GM21576 (cell line): ENCODE measurements around the gene PAPLN.
"Not testable (repeated sequence)": the region's sequence is repeated elsewhere in the genome, so short reads cannot be mapped to it uniquely, and the experiment has no call there.

Experiments used
- ATAC-seq: cut with Tn5 transposase; IDR thresholded peaks from one replicate; pipeline ENCODE4 v1.9.1; 2021; ENCODE audit warnings: mild to moderate bottlenecking, moderate library complexity; ENCODE audit not compliant: unreplicated experiment

The PAPLN gene

GRCh38 chr14:73237219-73237785 is at the start of gene PAPLN:
PAPLN (plus strand) TSS chr14:73237506; CDS start chr14:73239779, 2,273 bp downstream.
- ATAC-seq = no peak

- ATAC-seq = no peak
Observed at GRCh38 chr14:73188501-73188911, 48.8 kb upstream of the PAPLN start.

- no peak for ATAC-seq
Observed at GRCh38 chr14:73189651-73190050, 47.7 kb upstream of the PAPLN start.

GRCh38 chr14:73191441-73191840 is 45.9 kb upstream of the PAPLN start:
- no peak for ATAC-seq

GRCh38 chr14:73194306-73194705 is 43.0 kb upstream of the PAPLN start:
- not testable (repeated sequence) for ATAC-seq

GRCh38 chr14:73198253-73198652 is 39.1 kb upstream of the PAPLN start:
- no peak for ATAC-seq

GRCh38 chr14:73203527-73203926 is 33.8 kb upstream of the PAPLN start:
- ATAC-seq = no peak

GRCh38 chr14:73207615-73208014 is 29.7 kb upstream of the PAPLN start:
- ATAC-seq = no peak

GRCh38 chr14:73208390-73208789 is 28.9 kb upstream of the PAPLN start:
- no peak for ATAC-seq

- ATAC-seq = no peak
Observed at GRCh38 chr14:73208846-73209245, 28.5 kb upstream of the PAPLN start.

- no peak for ATAC-seq
Observed at GRCh38 chr14:73209953-73210352, 27.4 kb upstream of the PAPLN start.

GRCh38 chr14:73211251-73212040 is 25.9 kb upstream of the PAPLN start:
- ATAC-seq = no peak

- no peak for ATAC-seq
Observed at GRCh38 chr14:73216030-73216429, 21.3 kb upstream of the PAPLN start.

- no peak for ATAC-seq
Observed at GRCh38 chr14:73217411-73217810, 19.9 kb upstream of the PAPLN start.

GRCh38 chr14:73220061-73220460 is 17.2 kb upstream of the PAPLN start:
- no peak for ATAC-seq

- no peak for ATAC-seq
Observed at GRCh38 chr14:73220634-73221033, 16.7 kb upstream of the PAPLN start.

GRCh38 chr14:73221945-73222344 is 15.4 kb upstream of the PAPLN start:
- ATAC-seq = no peak

- ATAC-seq = no peak
Observed at GRCh38 chr14:73223049-73223448, 14.3 kb upstream of the PAPLN start.

- no peak for ATAC-seq
Observed at GRCh38 chr14:73225496-73225895, 11.8 kb upstream of the PAPLN start.

GRCh38 chr14:73227812-73228781 is 9.2 kb upstream of the PAPLN start:
- ATAC-seq = no peak

GRCh38 chr14:73230051-73230450 is 7.3 kb upstream of the PAPLN start:
- no peak for ATAC-seq
